Measurements from ENCODE around the gene CXCR5.

The CXCR5 gene

GRCh38 chr11:118912742-118913410 is 29.2 kb downstream of the CXCR5 start:
- no peak for DNase-seq (ENCODE audit: low read depth)

- DNase-seq (ENCODE audit: low read depth), result no peak
Observed at GRCh38 chr11:118913411-118914125, 29.9 kb downstream of the CXCR5 start.

DNA sequence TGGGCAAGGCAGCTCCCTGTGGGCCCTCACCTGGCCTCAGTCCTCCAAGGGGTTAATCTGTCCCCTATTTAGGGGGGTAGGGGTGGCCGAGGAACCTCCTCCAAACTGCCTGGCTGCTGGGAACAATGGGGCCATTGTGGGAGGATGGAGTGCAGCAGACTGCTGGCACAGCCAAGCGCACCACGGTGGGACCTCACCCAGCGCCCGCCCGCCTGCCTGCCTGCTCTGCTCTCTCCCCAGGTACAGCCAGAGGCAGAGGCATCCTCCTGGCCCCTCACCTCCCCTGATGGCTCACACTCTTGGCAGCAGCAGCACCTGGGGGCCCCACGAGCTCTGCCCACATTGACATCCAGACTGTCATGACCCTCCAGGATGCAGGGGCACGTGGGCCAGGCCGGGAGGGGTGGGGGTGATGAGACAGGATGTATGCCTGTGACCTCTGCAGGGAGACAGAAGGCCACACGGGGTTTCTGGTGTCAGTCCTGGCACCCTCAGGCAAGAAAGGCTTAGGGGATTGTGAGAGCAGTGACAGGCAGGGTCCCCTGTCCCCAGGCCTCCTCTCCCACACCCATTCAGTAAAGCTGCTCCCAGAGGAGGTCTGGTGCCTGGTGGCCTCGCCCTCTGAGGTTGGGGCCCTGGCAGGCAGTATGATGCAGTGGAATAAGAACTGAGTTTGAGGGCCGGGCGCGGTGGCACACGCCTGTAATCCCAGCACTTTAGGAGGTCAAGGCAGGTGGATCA is 30.7 kb downstream of the CXCR5 start:
- DNase-seq (ENCODE audit: low read depth), result no peak

DNA sequence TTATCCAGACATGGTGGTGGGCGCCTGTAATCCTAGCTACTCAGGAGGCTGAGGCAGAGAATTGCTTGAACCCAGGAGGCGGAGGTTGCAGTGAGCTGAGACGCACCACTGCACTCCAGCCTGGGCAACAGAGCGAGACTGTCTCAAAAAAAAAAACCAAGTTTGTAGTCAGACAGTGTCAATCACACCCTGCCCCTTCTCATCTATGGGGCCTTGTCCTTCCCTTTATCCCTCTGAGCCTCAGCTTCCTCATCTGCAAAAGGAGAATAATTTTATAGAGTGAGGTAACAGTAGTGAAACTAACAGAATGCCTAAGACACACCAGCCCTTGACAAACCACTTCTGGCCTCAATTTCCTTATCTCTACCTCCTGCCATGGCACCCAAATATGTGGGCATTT is 31.3 kb downstream of the CXCR5 start:
- DNase-seq (ENCODE audit: low read depth), result no peak

GRCh38 chr11:118915396-118915795 is 31.7 kb downstream of the CXCR5 start:
- no peak for DNase-seq (ENCODE audit: low read depth)

GRCh38 chr11:118915941-118916841 is 32.5 kb downstream of the CXCR5 start:
- DNase-seq (ENCODE audit: low read depth), result no peak

DNA sequence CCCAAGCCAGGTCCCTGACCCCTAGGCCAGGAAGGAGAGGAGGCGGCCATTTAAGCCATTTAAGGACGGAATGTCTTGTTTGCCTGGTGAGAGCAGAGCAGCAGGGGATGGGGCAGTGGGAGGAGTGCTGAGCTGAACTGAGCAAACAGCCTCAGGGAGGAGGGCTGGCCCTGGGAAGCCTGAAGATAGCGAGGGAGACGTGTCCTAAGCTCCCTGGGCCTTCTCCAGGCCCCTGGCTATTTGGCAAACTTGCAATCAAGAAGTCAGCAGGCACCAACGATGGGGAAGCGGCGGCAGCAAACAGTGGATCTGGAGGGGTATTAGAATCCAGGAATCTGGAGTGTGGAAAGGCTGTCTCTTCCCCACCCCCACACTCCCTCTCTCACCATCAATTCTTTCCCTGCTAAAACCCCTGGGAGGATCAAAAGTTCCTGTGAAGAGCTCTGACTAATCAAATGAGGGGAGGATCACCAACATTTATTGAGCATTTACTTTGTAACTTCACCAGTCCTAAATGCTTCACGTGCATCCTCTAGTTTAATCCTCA is 33.2 kb downstream of the CXCR5 start:
- no peak for DNase-seq (ENCODE audit: low read depth)

DNA sequence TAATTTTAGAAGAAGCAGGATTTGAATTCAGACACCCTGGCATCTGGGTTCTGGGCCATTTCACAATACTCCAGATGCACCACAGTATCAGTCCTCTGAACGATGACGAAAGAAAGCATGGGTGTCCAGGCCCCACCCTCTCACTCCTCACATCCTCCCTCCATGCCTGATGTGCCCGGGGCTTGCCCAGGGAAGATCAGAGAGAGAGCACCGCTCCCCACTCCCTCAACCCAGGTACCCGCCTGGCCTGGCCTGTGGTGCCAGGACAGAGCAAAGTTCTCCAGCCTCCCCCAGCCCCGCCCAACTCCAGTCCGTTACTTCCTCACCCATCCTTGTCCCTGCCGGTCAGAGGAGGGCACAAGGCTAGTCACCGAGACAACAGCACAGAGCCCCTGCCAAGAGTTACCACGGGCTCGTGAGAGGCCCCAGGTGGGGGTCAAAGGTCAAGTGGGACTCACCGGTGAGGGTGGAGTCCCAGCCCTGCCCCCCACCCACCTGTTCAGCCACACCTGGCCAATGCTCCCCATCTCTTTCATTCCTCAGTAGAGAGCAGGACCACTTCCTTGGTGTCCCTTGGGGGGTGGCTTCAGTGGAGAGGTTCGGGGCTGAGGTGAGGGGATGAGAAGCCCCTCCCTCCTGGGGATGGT is 33.9 kb downstream of the CXCR5 start:
- no peak for DNase-seq (ENCODE audit: low read depth)

- DNase-seq (ENCODE audit: low read depth), result no peak
Observed at GRCh38 chr11:118918128-118918685, 34.5 kb downstream of the CXCR5 start.

GRCh38 chr11:118918686-118919280 is 35.1 kb downstream of the CXCR5 start:
- DNase-seq (ENCODE audit: low read depth), result no peak

- no peak for DNase-seq (ENCODE audit: low read depth)
Observed at GRCh38 chr11:118921121-118921928, 37.6 kb downstream of the CXCR5 start.

DNA sequence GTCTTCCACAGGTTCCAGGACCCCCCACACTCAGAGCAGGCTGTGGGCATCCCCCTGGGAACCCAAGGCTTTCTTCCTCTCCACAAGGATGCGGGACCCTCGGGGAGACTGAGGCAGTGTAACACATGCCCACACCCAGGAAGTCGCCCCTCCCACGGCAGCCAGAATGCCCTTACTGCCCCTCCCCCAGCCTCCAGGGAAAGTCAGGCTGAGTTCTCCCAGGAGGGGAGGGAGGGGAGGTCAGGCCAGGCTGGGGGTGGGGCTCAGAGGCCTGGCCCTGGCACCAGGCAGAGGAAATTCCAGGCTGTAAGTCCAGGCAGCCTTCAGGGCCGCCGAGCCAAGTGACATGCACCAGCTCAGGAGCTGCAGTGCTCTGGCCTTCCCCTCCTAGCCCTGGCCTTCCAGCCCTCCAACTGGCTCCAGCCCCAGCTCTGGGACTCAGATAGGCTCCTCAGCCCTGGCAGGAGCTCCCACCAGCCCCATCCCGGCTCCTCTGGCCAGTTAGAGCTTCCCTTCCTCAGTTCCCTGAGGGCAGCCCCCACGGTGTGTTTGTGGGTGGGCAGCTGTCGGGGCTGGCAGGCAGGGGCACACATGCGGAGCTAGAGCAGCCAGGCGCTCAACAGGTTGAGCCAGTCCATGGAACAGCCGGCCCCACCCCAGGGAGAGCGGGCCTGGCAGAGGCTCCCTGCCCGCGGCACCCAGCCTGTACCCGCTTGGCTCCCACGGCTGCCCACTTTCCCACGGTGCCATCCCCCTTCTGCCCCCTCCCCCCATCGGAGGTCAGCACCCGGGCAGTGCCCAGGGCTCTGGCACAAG is 38.4 kb downstream of the CXCR5 start:
- DNase-seq (ENCODE audit: low read depth), result no peak

DNA sequence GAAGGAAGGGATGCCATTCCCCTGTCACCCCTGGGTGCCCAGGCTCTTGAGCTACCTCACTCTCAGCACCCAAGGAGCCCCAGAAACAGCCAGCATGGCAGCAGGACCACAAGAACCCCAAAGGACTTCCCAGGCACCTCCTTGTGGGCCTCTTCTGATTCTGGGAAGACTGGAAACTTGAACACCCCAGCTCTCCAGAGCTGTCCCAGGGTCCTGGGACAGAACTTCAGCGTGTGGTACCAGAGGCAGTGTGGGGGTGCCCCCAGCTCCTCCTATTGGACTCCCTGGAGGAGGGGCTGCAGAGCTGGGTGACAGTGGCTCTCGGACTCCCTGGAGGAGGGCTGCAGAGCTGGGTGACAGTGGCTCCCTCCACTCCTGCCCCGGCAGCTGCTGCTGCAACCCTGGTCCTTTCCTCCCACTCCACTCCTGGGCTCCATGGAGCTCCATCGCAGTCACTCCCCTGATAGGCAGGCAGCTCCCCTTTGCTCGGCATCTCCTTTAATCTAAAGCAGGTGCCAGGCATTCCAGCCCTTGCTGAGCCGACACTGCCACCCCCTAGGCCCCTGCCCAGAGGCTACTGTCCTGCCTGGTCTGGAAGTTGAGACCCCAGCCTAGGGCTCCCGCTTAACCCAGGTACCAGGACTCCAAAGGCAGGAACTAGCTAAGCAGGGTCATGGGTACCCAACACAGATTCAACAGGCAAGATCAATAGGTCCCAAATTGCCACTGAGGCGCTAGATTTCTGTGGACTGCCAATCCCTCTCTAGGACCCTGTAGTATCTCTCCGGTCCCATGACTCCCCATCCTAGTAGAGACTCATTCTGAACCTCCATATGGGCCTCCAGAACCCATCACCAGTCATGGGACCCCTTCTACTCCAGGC is 39.3 kb downstream of the CXCR5 start:
- no peak for DNase-seq (ENCODE audit: low read depth)

- DNase-seq (ENCODE audit: low read depth), result no peak
Observed at GRCh38 chr11:118923721-118924587, 40.3 kb downstream of the CXCR5 start.

DNA sequence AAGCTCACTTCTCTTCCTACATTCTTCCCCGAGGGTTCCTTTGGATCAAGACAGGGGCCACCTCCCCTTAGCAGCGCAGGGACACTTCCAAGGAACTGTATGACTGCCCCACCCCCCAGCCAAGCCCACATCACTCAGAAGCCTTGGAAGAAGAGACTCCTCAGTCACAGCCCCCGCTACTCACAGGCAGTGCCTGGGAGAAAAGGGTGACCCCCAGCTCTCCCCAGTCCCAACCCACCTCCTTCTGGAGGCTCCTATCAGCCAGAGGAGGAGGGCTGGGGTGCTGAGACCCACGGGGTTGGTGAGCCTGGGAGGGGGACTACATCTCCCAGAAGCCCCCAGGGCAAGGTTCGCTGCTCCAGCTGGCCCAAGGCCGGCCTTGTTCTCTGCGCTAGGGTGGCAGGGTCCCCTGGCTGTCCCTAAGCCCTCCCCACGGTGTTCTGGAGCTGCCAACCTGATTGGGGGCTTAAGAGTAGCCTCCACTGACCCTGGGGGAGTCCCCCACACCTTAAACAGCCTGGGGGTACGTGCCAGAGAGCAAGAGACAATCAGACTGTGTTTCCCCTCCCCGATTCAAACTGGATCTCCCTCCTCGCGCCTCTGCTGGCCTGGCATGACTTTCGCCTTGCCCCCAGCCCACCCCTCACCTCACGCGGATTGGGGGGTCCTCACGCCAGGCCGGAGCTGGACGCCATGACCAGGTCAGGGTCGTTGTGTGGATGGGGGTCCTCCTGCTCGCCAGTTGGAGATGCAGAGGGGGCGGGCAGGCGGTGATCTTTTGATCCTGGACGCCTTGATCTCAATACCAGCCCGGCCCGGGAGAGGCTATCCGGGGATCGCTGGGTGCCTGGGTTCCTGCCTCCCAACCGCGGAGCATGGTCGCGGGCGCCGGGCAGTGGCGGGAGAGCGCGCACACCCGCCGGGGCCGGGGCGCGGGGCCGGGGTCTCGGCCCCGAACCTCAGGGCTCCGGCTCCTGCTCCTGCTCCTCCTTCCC is 41.2 kb downstream of the CXCR5 start:
- no peak for DNase-seq (ENCODE audit: low read depth)
